Fibroblast of skin of left biceps (primary cell): ENCODE results near the gene MEP1B.
"Not testable (repeated sequence)": the region's sequence is repeated elsewhere in the genome, so short reads cannot be mapped to it uniquely, and the experiment has no call there.

ENCODE experiments used
- DNase-seq, 2 experiments: peaks; one replicate each; pipeline ENCODE4 v3.0.0-alpha.2; 2013; ENCODE audit warnings: low read depth in 2 of 2

Gene MEP1B

GRCh38 chr18:32209685-32210445 is 20.0 kb downstream of the MEP1B start:
- no peak for DNase-seq

GRCh38 chr18:32213693-32214092 is 23.9 kb downstream of the MEP1B start:
- DNase-seq = no peak

GRCh38 chr18:32216390-32216789 is 26.6 kb downstream of the MEP1B start:
- no peak for DNase-seq

DNA sequence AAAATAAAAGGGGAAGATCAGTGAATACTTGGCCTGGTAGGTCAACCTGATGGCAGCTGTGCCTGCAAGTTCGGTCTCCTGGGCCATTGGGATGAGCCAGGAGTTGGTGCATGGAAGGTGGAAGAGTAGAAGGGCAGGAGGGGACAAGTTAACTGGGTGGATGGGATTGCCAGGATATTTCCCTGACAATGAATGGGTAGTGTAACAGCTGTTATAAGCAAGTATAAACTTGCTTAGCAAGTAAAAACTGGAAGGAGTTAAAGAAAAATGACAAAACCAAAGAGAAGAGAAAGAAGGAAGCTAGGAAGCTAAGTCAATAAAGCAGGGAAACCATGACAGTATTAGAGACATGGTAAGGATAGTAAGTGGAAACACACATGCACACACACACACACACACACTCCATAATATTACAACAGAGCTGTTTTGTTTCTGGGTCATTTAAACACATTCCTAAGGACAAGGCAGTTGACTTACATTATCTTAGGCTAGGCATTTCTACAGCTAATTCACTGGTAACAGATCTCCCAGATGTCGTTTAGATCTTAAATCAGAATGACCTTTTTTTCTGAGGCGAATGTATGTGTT is 29.7 kb downstream of the MEP1B start:
- DNase-seq = no peak

DNA sequence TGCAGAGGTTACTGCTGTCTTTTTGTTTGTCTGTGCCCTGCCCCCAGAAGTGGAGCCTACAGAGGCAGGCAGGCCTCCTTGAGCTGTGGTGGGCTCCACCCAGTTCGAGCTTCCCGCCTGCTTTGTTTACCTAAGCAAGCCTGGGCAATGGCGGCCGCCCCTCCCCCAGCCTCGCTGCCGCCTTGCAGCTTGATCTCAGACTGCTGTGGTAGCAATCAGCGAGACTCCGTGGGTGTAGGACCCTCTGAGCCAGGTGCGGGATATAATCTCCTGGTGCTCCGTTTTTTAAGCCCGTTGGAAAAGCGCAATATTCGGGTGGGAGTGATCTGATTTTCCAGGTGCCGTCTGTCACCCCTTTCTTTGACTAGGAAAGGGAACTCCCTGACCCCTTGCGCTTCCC is 43.5 kb downstream of the MEP1B start:
- not testable (repeated sequence) for DNase-seq

DNA sequence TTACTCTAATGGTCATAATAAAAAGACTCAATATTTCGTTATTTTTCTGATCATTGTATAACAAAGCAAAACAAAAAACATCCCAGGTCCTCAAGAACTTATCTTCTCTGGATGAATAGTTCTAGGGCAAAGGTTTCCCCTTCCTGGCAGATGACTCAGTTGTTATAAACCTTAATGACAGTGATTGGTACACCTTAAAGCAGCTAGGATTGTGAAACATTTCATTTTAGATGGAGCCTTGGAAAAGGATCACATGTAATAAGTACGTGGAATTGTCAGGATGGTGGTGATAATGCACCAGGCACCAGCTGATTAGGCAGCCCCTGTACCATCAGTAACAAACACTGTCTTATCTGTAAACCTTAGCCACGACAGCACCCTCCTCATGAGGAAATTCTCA is 47.2 kb downstream of the MEP1B start:
- no peak for DNase-seq

DNA sequence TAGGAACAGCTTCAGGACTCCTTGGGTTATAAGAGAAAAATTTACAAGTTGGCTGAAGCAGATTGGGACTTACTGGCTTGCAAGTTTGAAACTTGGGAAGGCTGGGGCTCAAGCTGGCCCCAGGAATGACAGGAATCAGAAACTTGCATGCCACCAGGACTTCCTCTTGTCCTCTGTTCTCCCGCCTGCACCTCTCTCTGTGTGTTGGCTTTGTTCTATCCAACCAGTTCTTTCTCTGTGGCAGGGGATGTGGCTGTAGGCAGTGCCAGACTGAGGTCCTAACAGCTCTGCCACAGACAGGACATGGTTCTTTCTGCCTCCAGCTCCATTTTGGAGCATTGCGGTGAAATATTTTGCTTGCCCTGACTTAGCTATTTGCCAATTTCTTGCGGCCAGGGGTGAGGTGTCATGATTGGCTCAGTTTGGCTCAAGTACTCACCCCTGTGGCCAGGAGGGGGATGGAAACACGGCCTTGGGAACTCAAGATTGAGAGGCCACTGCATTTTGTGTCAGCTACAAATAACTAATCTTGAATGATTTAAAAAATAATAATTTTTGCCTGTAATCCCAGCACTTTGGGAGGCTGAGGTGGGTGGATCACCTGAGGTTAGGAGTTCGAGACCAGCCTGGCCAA is 48.9 kb downstream of the MEP1B start:
- DNase-seq = no peak

DNA sequence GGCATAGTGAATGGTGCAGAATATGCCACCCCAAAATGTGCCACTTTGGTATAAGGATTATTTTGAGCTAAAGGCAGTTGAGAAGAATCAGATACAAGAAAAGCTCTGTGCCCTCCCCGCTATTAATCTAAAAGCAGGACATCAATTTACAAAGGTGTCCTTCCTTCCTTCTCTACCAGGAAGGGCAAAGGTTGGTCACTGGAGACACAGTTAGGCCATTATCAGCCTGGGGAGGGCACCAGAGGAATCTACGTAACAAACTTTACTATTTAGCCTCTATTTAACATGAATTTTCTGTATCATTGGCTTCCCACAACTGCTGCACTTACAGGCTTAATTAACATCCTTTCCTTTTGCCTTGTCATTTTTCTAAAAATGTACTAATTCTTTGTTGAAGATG is 52.6 kb downstream of the MEP1B start:
- no peak for DNase-seq

DNA sequence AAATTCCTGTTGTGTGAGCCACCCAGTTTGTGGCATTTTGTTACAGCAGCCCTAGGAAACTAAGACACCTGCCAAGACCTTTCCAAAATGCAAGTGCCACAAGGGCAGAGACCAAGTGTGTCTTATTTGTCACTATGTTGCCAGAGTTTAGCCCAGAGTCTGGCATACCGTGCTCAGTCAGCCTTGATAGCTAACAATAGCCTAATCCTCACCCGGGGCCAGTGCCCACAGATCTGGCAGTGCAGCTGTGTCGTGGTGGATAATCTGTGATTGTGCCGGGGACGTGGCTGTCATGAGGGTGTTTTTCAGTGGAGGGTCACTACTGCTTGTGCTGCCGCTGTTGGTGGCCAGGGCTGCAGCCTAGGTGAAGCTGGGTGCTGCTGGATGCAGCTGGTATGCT is 53.5 kb downstream of the MEP1B start:
- DNase-seq = no peak

DNA sequence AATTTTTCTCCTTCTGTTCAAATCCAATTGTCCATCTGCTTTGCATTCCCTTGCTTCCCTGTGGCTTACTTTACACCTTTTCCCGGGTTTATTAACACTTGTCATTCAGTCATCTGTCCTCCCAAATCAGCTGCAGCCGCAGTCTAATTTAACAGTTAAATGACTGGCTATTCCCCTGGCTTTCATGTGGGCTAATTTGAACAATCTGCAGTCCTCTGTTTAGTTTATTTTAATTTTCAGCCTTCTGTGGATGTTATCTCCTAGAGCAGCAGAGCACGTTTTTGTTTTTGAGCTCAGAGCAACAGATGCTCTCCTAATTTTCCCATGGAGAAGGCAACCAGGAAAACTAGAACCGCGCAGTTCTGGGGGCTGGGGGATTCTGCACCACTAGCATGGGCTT is 55.0 kb downstream of the MEP1B start:
- DNase-seq = no peak

DNA sequence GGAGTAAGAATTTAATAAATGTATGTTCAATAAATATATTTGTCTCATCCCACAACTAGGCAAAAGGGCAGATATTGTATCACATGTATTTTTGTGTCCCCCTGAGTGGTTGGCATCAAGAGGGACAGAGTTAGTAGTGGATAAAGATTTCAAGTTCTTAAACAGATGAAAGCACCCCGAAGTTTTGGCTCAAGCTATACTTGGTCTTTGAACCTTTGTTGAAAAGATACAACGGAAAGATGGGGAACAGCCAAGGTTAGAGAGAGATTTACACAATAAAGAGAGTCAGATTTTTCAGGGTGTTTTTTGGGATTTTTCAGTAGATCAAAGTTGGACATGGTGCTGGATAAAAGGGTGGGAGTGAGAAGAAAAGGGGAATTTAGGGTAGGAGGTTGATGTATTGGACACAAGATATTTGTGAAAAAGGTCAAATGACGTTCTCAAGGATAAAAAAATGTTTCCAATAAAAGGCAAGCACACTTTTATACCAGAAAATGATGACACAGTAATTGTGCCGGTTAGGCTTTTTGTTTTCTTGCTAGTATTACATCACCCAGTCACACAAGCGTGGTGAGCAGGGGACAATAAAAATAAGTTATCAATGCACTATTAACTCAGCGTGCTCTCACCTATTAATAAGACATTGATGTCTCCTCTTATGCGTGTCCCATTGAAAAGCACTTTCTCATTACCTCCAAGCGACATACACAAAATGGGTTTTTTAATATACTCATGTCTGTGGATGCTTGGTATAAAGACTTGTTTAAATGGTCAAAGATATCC is 59.5 kb downstream of the MEP1B start:
- no peak for DNase-seq

DNA sequence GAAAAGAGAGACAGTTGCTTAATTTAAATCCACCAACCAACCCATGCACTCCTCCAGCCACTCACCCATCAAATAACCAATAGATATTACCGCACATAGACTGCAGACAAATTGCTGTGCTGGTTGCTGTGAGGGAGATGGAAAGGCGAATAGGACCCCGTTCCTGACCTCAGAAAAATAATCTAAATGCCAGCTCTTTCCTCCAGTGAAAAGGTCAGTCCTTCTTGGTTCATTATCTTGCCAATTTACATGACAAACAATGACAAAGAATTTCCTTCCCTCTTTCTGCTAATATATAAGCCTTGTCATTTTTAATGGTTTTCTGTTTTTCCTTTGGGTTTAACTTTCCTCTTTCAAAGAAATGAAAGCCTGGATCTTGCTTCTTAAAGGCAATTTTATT is 61.6 kb downstream of the MEP1B start:
- no peak for DNase-seq

GRCh38 chr18:32252141-32252860 is 62.5 kb downstream of the MEP1B start:
- DNase-seq = no peak

- no peak for DNase-seq
Observed at GRCh38 chr18:32255570-32255969, 65.7 kb downstream of the MEP1B start.

- no peak for DNase-seq
Observed at GRCh38 chr18:32257084-32257785, 67.4 kb downstream of the MEP1B start.

- DNase-seq = no peak
Observed at GRCh38 chr18:32258148-32258547, 68.3 kb downstream of the MEP1B start.

- no peak for DNase-seq
Observed at GRCh38 chr18:32258558-32259204, 68.8 kb downstream of the MEP1B start.

DNA sequence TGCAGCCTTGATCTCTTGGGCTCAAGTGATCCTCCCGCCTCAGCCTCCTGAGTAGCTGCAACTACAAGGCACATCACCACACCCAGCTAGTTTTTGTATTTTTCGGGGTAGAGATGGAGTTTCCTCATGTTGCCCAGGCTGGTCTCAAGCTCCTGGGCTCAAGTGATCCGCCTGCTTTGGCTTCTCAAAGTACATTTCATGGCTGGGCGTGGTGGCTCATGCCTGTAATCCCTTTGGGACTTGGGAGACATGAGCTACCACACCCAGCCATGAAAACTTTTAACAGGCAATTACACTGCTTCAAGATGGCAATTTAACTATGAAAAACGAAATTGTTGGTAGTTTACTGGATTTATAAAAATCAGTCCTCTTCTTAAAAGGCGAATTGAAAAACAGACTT is 69.7 kb downstream of the MEP1B start:
- no peak for DNase-seq

DNA sequence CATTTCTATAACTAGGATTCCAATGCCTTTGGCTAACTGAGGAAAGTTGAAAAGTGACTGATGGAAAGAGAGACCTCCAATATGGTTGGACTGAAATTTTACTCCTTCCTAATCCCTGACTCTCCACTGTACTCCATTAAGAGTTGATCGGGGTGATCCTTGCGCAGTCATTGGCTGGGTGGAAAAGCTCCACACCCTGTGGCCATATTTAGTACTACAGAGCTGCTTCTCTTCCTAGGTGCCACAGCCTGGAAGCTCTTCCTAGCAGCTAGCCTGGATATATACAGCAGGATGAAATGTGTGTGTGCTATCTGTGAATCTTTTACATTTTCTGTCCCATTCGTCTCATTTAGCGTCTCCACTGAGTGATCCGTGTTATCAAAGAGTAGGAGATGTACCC is 71.2 kb downstream of the MEP1B start:
- DNase-seq = no peak

DNA sequence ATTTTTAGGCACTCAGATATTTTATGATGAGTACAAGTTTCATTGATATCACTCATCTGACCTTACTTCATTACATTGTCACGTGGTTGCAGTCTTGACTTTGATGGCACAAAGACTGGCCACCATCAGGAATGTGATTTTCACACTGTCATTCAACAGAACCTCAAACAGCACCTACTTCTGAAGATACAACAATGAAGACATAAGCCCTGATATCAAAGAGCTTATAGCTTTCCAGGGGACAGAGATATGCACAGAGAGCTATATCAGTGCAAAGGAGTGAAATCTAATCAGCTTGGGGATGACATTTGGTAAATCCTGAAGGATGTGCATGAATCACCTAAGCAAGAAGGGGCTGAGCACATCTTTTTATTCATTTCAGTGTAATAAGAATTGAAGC is 72.3 kb downstream of the MEP1B start:
- no peak for DNase-seq

- no peak for DNase-seq
Observed at GRCh38 chr18:32264401-32264800, 74.6 kb downstream of the MEP1B start.
